ENCODE results near the gene FBXW7.

Gene FBXW7

GRCh38 chr4:152316969-152317368, 218.9 kb downstream of the FBXW7 start:
- H3K36me3 ChIP-seq (ENCODE audit: control insufficient read depth in 1 of 2, insufficient read depth in 2 of 2, low read length in 2 of 2), result peaks cover 0 to under 1% of the 10 kb centered on the region in 2 donors
- no peaks in the 10 kb centered on the region for H3K27me3 ChIP-seq (ENCODE audit: control insufficient read depth in 1 of 2, insufficient read depth in 2 of 2, low read length in 2 of 2)
- H3K27ac ChIP-seq (ENCODE audit: low read depth, low read length), result no peak overlapping the region
- H3K9me3 ChIP-seq (ENCODE audit: control insufficient read depth in 1 of 2, low read length in 2 of 2), result no peaks in the 10 kb centered on the region
- no peak overlapping the region for H3K9ac ChIP-seq (ENCODE audit: low read depth in 1 of 2, low read length in 2 of 2)
- no peaks in the 10 kb centered on the region for H3K4me1 ChIP-seq (ENCODE audit: control insufficient read depth in 1 of 2, insufficient read depth in 2 of 2, low read length in 2 of 2)
- H3K4me3 ChIP-seq (ENCODE audit: low read depth in 1 of 2, low read length in 2 of 2), result no peak overlapping the region

GRCh38 chr4:152310257-152310656, 225.6 kb downstream of the FBXW7 start:
- no peaks in the 10 kb centered on the region for H3K27me3 ChIP-seq (ENCODE audit: control insufficient read depth in 1 of 2, insufficient read depth in 2 of 2, low read length in 2 of 2)
- no peak overlapping the region for H3K9ac ChIP-seq (ENCODE audit: low read depth in 1 of 2, low read length in 2 of 2)
- H3K4me1 ChIP-seq (ENCODE audit: control insufficient read depth in 1 of 2, insufficient read depth in 2 of 2, low read length in 2 of 2), result no peaks in the 10 kb centered on the region
- H3K27ac ChIP-seq (ENCODE audit: low read depth, low read length), result no peak overlapping the region
- H3K36me3 ChIP-seq (ENCODE audit: control insufficient read depth in 1 of 2, insufficient read depth in 2 of 2, low read length in 2 of 2), result no peaks in the 10 kb centered on the region
- no peak overlapping the region for H3K4me3 ChIP-seq (ENCODE audit: low read depth in 1 of 2, low read length in 2 of 2)
- no peaks in the 10 kb centered on the region for H3K9me3 ChIP-seq (ENCODE audit: control insufficient read depth in 1 of 2, low read length in 2 of 2)

- Histone ChIP-seq H3K4me3 (ENCODE audit: low read depth in 1 of 2, low read length in 2 of 2) (no peak overlapping the region), H3K9ac (ENCODE audit: low read depth in 1 of 2, low read length in 2 of 2) (no peak overlapping the region), H3K27ac (ENCODE audit: low read depth, low read length) (no peak overlapping the region), H3K9me3 (ENCODE audit: control insufficient read depth in 1 of 2, low read length in 2 of 2) (no peaks in the 10 kb centered on the region), H3K36me3 (ENCODE audit: control insufficient read depth in 1 of 2, insufficient read depth in 2 of 2, low read length in 2 of 2) (no peaks in the 10 kb centered on the region), H3K27me3 (ENCODE audit: control insufficient read depth in 1 of 2, insufficient read depth in 2 of 2, low read length in 2 of 2) (no peaks in the 10 kb centered on the region), H3K4me1 (ENCODE audit: control insufficient read depth in 1 of 2, insufficient read depth in 2 of 2, low read length in 2 of 2) (no peaks in the 10 kb centered on the region)
Observed at GRCh38 chr4:152309418-152309817, 226.5 kb downstream of the FBXW7 start.

- Histone ChIP-seq H3K9me3 (ENCODE audit: control insufficient read depth in 1 of 2, low read length in 2 of 2) (no peaks in the 10 kb centered on the region), H3K4me1 (ENCODE audit: control insufficient read depth in 1 of 2, insufficient read depth in 2 of 2, low read length in 2 of 2) (no peaks in the 10 kb centered on the region), H3K36me3 (ENCODE audit: control insufficient read depth in 1 of 2, insufficient read depth in 2 of 2, low read length in 2 of 2) (no peaks in the 10 kb centered on the region), H3K27ac (ENCODE audit: low read depth, low read length) (no peak overlapping the region), H3K27me3 (ENCODE audit: control insufficient read depth in 1 of 2, insufficient read depth in 2 of 2, low read length in 2 of 2) (no peaks in the 10 kb centered on the region), H3K4me3 (ENCODE audit: low read depth in 1 of 2, low read length in 2 of 2) (no peak overlapping the region), H3K9ac (ENCODE audit: low read depth in 1 of 2, low read length in 2 of 2) (no peak overlapping the region)
Observed at GRCh38 chr4:152308951-152309350, 226.9 kb downstream of the FBXW7 start.

- Histone ChIP-seq H3K27ac (ENCODE audit: low read depth, low read length) (no peak overlapping the region), H3K36me3 (ENCODE audit: control insufficient read depth in 1 of 2, insufficient read depth in 2 of 2, low read length in 2 of 2) (no peaks in the 10 kb centered on the region), H3K4me3 (ENCODE audit: low read depth in 1 of 2, low read length in 2 of 2) (no peak overlapping the region), H3K27me3 (ENCODE audit: control insufficient read depth in 1 of 2, insufficient read depth in 2 of 2, low read length in 2 of 2) (no peaks in the 10 kb centered on the region), H3K9me3 (ENCODE audit: control insufficient read depth in 1 of 2, low read length in 2 of 2) (no peaks in the 10 kb centered on the region), H3K4me1 (ENCODE audit: control insufficient read depth in 1 of 2, insufficient read depth in 2 of 2, low read length in 2 of 2) (no peaks in the 10 kb centered on the region), H3K9ac (ENCODE audit: low read depth in 1 of 2, low read length in 2 of 2) (no peak overlapping the region)
Observed at GRCh38 chr4:152307669-152308068, 228.2 kb downstream of the FBXW7 start.

- Histone ChIP-seq H3K4me3 (ENCODE audit: low read depth in 1 of 2, low read length in 2 of 2) (no peak overlapping the region), H3K27ac (ENCODE audit: low read depth, low read length) (no peak overlapping the region), H3K36me3 (ENCODE audit: control insufficient read depth in 1 of 2, insufficient read depth in 2 of 2, low read length in 2 of 2) (no peaks in the 10 kb centered on the region)
Observed at GRCh38 chr4:152306541-152306940, 229.4 kb downstream of the FBXW7 start.

GRCh38 chr4:152304220-152304619, 231.7 kb downstream of the FBXW7 start:
- Histone ChIP-seq H3K36me3 (ENCODE audit: control insufficient read depth in 1 of 2, insufficient read depth in 2 of 2, low read length in 2 of 2) (no peaks in the 10 kb centered on the region), H3K4me1 (ENCODE audit: control insufficient read depth in 1 of 2, insufficient read depth in 2 of 2, low read length in 2 of 2) (no peaks in the 10 kb centered on the region)

More at GRCh38 chr4:152306541-152306940, 229.4 kb downstream of the FBXW7 start:
- Histone ChIP-seq H3K9ac (ENCODE audit: low read depth in 1 of 2, low read length in 2 of 2) (no peak overlapping the region), H3K9me3 (ENCODE audit: control insufficient read depth in 1 of 2, low read length in 2 of 2) (no peaks in the 10 kb centered on the region), H3K27me3 (ENCODE audit: control insufficient read depth in 1 of 2, insufficient read depth in 2 of 2, low read length in 2 of 2) (no peaks in the 10 kb centered on the region), H3K4me1 (ENCODE audit: control insufficient read depth in 1 of 2, insufficient read depth in 2 of 2, low read length in 2 of 2) (no peaks in the 10 kb centered on the region)

GRCh38 chr4:152301381-152301780, 234.5 kb downstream of the FBXW7 start:
- no peak overlapping the region for H3K4me3 ChIP-seq (ENCODE audit: low read depth in 1 of 2, low read length in 2 of 2)
- H3K36me3 ChIP-seq (ENCODE audit: control insufficient read depth in 1 of 2, insufficient read depth in 2 of 2, low read length in 2 of 2), result no peaks in the 10 kb centered on the region
- H3K9me3 ChIP-seq (ENCODE audit: control insufficient read depth in 1 of 2, low read length in 2 of 2), result no peaks in the 10 kb centered on the region
- no peak overlapping the region for H3K9ac ChIP-seq (ENCODE audit: low read depth in 1 of 2, low read length in 2 of 2)
- H3K27ac ChIP-seq (ENCODE audit: low read depth, low read length), result no peak overlapping the region
- H3K27me3 ChIP-seq (ENCODE audit: control insufficient read depth in 1 of 2, insufficient read depth in 2 of 2, low read length in 2 of 2), result no peaks in the 10 kb centered on the region
- H3K4me1 ChIP-seq (ENCODE audit: control insufficient read depth in 1 of 2, insufficient read depth in 2 of 2, low read length in 2 of 2), result no peaks in the 10 kb centered on the region

More at GRCh38 chr4:152304220-152304619, 231.7 kb downstream of the FBXW7 start:
- Histone ChIP-seq H3K27ac (ENCODE audit: low read depth, low read length) (no peak overlapping the region), H3K9ac (ENCODE audit: low read depth in 1 of 2, low read length in 2 of 2) (no peak overlapping the region), H3K27me3 (ENCODE audit: control insufficient read depth in 1 of 2, insufficient read depth in 2 of 2, low read length in 2 of 2) (no peaks in the 10 kb centered on the region), H3K4me3 (ENCODE audit: low read depth in 1 of 2, low read length in 2 of 2) (no peak overlapping the region), H3K9me3 (ENCODE audit: control insufficient read depth in 1 of 2, low read length in 2 of 2) (no peaks in the 10 kb centered on the region)

- Histone ChIP-seq H3K27me3 (ENCODE audit: control insufficient read depth in 1 of 2, insufficient read depth in 2 of 2, low read length in 2 of 2) (no peaks in the 10 kb centered on the region), H3K27ac (ENCODE audit: low read depth, low read length) (no peak overlapping the region), H3K4me3 (ENCODE audit: low read depth in 1 of 2, low read length in 2 of 2) (no peak overlapping the region), H3K9ac (ENCODE audit: low read depth in 1 of 2, low read length in 2 of 2) (no peak overlapping the region), H3K36me3 (ENCODE audit: control insufficient read depth in 1 of 2, insufficient read depth in 2 of 2, low read length in 2 of 2) (no peaks in the 10 kb centered on the region), H3K4me1 (ENCODE audit: control insufficient read depth in 1 of 2, insufficient read depth in 2 of 2, low read length in 2 of 2) (no peaks in the 10 kb centered on the region), H3K9me3 (ENCODE audit: control insufficient read depth in 1 of 2, low read length in 2 of 2) (no peaks in the 10 kb centered on the region)
Observed at GRCh38 chr4:152299553-152299952, 236.3 kb downstream of the FBXW7 start.

- Histone ChIP-seq H3K27ac (ENCODE audit: low read depth, low read length) (no peak overlapping the region), H3K36me3 (ENCODE audit: control insufficient read depth in 1 of 2, insufficient read depth in 2 of 2, low read length in 2 of 2) (no peaks in the 10 kb centered on the region), H3K27me3 (ENCODE audit: control insufficient read depth in 1 of 2, insufficient read depth in 2 of 2, low read length in 2 of 2) (no peaks in the 10 kb centered on the region), H3K9me3 (ENCODE audit: control insufficient read depth in 1 of 2, low read length in 2 of 2) (no peaks in the 10 kb centered on the region), H3K4me1 (ENCODE audit: control insufficient read depth in 1 of 2, insufficient read depth in 2 of 2, low read length in 2 of 2) (no peaks in the 10 kb centered on the region), H3K4me3 (ENCODE audit: low read depth in 1 of 2, low read length in 2 of 2) (no peak overlapping the region), H3K9ac (ENCODE audit: low read depth in 1 of 2, low read length in 2 of 2) (no peak overlapping the region)
Observed at GRCh38 chr4:152296386-152296785, 239.5 kb downstream of the FBXW7 start.

GRCh38 chr4:152294765-152295164, 241.1 kb downstream of the FBXW7 start:
- Histone ChIP-seq H3K9ac (ENCODE audit: low read depth in 1 of 2, low read length in 2 of 2) (no peak overlapping the region), H3K27me3 (ENCODE audit: control insufficient read depth in 1 of 2, insufficient read depth in 2 of 2, low read length in 2 of 2) (no peaks in the 10 kb centered on the region), H3K36me3 (ENCODE audit: control insufficient read depth in 1 of 2, insufficient read depth in 2 of 2, low read length in 2 of 2) (no peaks in the 10 kb centered on the region), H3K27ac (ENCODE audit: low read depth, low read length) (no peak overlapping the region), H3K4me1 (ENCODE audit: control insufficient read depth in 1 of 2, insufficient read depth in 2 of 2, low read length in 2 of 2) (no peaks in the 10 kb centered on the region), H3K4me3 (ENCODE audit: low read depth in 1 of 2, low read length in 2 of 2) (no peak overlapping the region), H3K9me3 (ENCODE audit: control insufficient read depth in 1 of 2, low read length in 2 of 2) (no peaks in the 10 kb centered on the region)

Measured in duodenal mucosa (tissue), 2 donors.